HS-27A (cell line): ENCODE measurements around the gene CCNA1.

Experiments used
- DNase-seq: peaks from one replicate; pipeline ENCODE4 v3.0.0-alpha.2; 2012; ENCODE audit warnings: low read depth, missing footprints

Gene CCNA1

DNA sequence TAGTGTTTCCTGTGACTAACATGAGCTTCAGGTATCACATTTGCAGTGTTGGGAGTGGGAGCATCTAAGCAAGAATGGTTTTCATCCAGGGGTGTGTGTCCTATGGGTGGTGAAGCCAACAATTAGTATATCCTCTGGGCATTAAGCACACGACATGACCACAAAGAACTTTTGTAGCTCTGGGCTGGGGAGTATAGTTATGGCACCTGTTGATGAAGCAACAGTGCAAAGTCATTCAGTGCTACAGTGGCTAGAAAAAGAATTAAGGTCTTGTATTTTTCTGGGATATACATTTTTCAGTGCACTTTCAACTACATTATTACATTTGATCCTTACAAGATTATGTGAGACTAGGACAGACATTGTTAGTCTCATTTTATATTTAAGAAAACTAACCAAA lies 21.8 kb downstream of the CCNA1 start:
- DNase-seq = no peak

GRCh38 chr13:36454987-36455386 lies 22.7 kb downstream of the CCNA1 start:
- no peak for DNase-seq

- no peak for DNase-seq
Observed at GRCh38 chr13:36456577-36456976, 24.3 kb downstream of the CCNA1 start.

- DNase-seq = no peak
Observed at GRCh38 chr13:36461506-36461905, 29.2 kb downstream of the CCNA1 start.

DNA sequence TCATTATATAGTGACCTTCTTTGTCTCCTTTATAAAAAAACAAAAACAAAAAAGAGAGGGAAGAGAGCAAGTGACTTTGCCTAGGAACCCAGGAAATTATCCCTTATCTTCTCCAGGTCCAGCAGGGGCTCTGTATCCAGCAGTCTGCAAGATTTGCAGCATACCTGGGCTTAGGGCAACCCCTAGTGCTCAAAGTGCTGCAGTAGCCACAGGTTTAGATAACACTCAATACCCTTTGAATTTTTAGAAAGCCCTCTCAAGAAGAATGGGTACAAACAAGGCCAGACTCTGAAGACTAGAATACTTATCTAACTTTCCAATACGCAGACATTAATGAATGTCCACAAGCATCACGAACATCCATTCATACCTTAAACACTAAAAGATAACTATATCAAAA lies 43.2 kb downstream of the CCNA1 start:
- DNase-seq = no peak

DNA sequence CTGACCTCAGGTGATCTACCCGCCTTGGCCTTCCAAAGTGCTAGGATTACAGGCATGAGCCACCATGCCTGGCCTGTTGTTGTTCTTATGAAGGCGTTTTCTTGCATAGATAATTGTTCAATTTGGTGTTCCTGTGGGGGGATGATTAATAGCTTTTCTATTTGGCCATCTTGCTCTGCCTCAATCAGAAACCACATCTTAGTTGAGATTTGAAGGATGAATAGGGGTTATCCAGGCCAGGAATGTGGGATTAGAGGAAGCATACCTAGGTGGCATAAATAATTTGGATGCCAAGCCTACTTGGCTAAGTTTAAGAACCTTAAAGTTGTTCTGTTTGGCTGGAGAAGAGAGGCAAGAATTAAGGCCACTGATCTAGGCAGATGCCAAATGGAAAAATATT lies 44.4 kb downstream of the CCNA1 start:
- no peak for DNase-seq

- no peak for DNase-seq
Observed at GRCh38 chr13:36480726-36481427, 48.6 kb downstream of the CCNA1 start.

DNA sequence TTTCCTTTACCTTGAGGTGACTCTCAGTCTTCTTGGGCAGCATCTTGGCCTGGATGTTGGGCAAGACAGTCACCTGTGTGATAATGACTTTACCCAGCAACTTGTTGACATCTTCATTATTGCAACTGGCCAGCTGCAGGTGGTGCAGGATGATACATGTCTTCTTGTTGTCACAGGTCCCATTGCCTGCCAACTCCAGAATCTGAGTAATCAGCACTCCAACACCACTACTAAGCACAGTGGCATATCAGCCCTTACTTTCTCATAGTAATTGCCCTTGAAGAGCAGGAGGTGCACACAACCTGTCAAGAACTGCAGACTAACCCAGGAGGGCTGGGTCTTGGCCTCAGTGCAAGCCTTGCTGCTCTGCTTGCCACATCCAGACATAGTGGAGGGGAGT lies 57.8 kb downstream of the CCNA1 start:
- DNase-seq = no peak
